ENCODE measurements around the gene PPFIBP1.

Gene PPFIBP1

DNA sequence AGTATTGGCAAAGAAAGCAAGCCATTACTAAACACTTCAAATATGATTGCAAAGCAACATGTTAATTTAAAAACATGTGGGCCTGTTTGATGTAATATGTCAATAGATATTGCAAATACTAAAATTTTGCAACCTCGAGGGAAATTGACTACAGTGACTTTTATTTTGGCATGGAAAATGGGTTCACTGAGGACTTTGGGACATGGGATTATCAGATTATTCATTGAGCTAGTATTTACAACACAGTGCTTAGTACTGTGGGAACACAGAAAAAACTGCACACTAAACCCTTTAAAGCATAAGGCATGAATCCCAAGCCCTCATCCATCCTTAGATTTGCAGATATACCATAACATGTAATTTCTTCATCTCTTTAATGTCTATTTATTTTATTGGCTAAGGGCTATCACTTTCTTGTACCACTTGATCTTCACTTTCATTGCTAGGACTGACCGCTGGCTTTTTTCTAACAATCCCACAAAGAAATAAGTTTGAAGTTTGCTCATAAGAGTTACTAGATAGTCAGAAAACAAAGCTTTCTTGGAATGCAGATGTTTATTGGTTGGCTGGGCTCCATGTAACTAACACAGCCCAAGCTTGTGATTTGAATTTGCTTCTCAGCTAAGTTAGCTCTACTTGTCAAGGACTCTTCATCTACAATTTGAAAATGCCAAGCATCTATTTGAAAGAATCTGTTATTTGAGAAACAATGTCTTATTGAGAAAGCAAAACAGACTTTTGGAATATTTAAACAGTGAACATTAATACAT lies 48.7 kb downstream of the PPFIBP1 start:
- TF ChIP-seq, protein P1, sequence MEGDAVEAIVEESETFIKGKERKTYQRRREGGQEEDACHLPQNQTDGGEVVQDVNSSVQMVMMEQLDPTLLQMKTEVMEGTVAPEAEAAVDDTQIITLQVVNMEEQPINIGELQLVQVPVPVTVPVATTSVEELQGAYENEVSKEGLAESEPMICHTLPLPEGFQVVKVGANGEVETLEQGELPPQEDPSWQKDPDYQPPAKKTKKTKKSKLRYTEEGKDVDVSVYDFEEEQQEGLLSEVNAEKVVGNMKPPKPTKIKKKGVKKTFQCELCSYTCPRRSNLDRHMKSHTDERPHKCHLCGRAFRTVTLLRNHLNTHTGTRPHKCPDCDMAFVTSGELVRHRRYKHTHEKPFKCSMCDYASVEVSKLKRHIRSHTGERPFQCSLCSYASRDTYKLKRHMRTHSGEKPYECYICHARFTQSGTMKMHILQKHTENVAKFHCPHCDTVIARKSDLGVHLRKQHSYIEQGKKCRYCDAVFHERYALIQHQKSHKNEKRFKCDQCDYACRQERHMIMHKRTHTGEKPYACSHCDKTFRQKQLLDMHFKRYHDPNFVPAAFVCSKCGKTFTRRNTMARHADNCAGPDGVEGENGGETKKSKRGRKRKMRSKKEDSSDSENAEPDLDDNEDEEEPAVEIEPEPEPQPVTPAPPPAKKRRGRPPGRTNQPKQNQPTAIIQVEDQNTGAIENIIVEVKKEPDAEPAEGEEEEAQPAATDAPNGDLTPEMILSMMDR (IDR thresholded peaks at IDR 0.05): no peak
- TF ChIP-seq ZFX (IDR thresholded peaks at IDR 0.05; ENCODE audit: borderline replicate concordance): no peak
- H3K27ac ChIP-seq: no peak overlapping the region

DNA sequence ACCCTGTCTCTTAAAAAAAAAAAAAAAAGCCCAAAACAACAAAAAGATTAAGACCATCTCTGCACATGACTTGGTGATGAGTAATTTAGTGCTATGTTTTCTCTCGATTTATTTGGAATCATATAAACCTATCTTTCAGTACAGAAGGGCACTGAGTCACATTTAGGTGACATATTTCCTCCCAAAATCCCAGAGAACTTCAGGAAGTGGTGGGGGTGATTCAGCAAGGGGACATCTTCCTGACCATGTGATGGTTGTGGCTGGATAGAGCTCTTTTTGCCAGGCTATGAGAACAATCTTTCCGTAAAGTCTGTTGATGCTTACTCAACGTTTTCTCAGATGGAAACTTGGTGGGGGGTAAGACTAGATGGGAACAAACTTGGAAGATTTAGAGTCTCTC lies 50.0 kb downstream of the PPFIBP1 start:
- TF ChIP-seq, protein P1 (IDR thresholded peaks at IDR 0.05): no peak
- no peak overlapping the region for H3K27ac ChIP-seq

GRCh38 chr12:27575090-27575761 lies 51.2 kb downstream of the PPFIBP1 start:
- no peak overlapping the region for H3K27ac ChIP-seq
- no peak for TF ChIP-seq ZFX (IDR thresholded peaks at IDR 0.05; ENCODE audit: borderline replicate concordance)
- TF ChIP-seq, protein P1 (IDR thresholded peaks at IDR 0.05): no peak

GRCh38 chr12:27575762-27576118 lies 51.7 kb downstream of the PPFIBP1 start:
- no peak overlapping the region for H3K27ac ChIP-seq

GRCh38 chr12:27576667-27577347 lies 52.8 kb downstream of the PPFIBP1 start:
- TF ChIP-seq, protein P1 (IDR thresholded peaks at IDR 0.05): no peak
- TF ChIP-seq ZFX (IDR thresholded peaks at IDR 0.05; ENCODE audit: borderline replicate concordance): no peak
- no peak overlapping the region for H3K27ac ChIP-seq

More at GRCh38 chr12:27575762-27576118, 51.7 kb downstream of the PPFIBP1 start:
- TF ChIP-seq, protein P1 (IDR thresholded peaks at IDR 0.05): no peak
- no peak for TF ChIP-seq ZFX (IDR thresholded peaks at IDR 0.05; ENCODE audit: borderline replicate concordance)

- TF ChIP-seq ZFX (IDR thresholded peaks at IDR 0.05; ENCODE audit: borderline replicate concordance): no peak
- TF ChIP-seq, protein P1 (IDR thresholded peaks at IDR 0.05): no peak
- no peak overlapping the region for H3K27ac ChIP-seq
Measured at GRCh38 chr12:27577688-27578087, 53.7 kb downstream of the PPFIBP1 start.

Data from 22Rv1 (cell line).